Measurements from ENCODE around the gene LRRC25. TPM values are rescaled to one million over a fixed set of nuclear protein-coding genes. Genes with fewer than 3 reads are reported as not detected.
A peak's percentile ranks its signal among the peaks of the same experiment; 100 is the strongest.

Gene LRRC25
- total and polyA plus RNA-seq, 8 donors, result 0.98 to 11.2 (median 2.7) TPM; not detected in 2

DNA sequence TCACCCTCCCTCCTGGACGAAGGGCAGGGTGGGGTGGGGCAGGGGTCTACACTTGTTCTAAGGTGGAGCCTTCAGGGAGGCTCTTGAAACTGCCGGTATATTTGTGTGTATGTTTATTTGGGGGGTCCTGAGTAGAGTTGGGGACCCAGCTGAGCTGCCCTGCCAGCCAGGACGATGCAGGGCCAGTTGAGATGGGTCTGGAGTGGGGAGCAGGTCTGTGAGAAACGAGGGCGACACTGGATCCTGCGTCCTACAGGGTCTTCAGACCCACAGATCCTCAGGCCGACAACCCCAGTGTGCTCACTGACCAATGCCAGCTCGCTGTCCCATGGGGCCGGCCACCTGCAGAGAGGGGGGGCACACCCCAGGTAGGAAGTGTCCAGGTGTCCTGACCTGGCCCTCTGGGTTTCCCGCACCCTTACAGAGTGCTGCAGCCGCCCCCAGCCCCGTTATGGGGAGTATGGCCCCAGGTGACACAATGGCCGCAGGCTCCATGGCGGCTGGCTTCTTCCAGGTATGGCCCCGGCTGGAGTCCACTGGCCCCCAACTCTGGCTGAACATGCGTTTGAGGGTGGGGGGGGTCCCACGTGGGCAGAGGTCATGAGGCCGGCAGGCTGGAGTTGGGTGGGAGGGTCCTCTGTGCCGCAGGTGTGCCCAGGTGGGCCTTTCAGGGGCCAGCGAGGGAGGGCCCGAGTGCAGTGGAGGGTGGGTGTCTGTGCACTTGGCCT, 33.2 kb upstream of the LRRC25 start:
- Histone ChIP-seq H3K9me3 (no peaks in the 10 kb centered on the region), H3K27me3 (peaks cover 0 to 14% (median 0%) of the 10 kb centered on the region in 3 donors), H3K36me3 (peaks cover 0 to 16% (median 7%) of the 10 kb centered on the region in 4 donors), H3K27ac (peak overlapping the region in 3 of 5 donors; percentile 78 to 89 (median 84)), H3K4me1 (peaks cover 37 to 80% (median 58%) of the 10 kb centered on the region in 4 donors), H3K4me3 (no peak overlapping the region)
- TF ChIP-seq POLR2A (IDR thresholded peaks at IDR 0.05), result no peak
- TF ChIP-seq POLR2AphosphoS5 (IDR thresholded peaks at IDR 0.05), result no peak
- no peak for TF ChIP-seq CTCF (IDR thresholded peaks at IDR 0.05)
- no peak for TF ChIP-seq EP300 (IDR thresholded peaks at IDR 0.05)
- peak in 1 of 2 donors; percentile 32 for DNase-seq
- 86 to 91% (median 88%) methylated on average over 3 to 21 of the region's 21 CpGs for WGBS, 5 donors
- intact Hi-C loops (cut with DNase I; ENCODE audit: low total_unique reads), result no loop called here

DNA sequence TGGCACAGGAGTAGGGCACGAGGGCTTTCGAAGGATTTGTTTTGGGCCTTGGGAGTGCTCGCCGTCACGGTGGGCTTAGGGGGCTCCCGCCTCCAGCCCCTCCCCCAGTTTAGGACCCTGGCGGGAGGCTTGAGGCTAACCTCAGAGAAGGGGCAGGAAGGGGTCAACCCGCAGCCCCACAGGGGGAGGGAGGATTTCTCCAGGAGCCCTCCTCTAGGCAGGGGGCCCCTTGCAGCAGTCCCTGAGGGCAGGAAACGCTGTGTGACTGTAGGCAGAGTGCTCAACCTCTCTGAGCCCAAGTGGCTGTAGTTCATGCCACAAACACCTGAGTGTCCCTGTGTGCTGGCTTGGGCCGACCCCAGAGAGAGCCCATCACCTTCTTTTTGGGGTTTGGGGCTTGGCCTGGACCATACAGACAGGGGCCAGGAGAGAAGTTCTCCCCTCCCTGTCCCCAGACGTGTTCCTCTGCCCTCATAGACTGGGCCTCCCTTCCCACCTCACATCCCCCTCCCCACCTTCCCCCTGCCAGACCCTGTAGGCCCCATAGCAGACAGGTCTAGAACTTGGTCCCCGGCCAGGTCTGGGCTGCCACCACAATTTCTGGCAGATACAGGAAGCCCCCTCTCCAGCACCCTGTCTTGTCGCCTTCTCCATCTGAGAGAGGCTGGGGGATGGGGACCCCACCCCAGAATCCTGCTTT, 32.4 kb upstream of the LRRC25 start:
- Histone ChIP-seq H3K27ac (peak overlapping the region in 4 of 5 donors; percentile 78 to 89 (median 84)), H3K27me3 (peaks cover 0 to 14% (median 0%) of the 10 kb centered on the region in 3 donors), H3K4me1 (peaks cover 38 to 85% (median 65%) of the 10 kb centered on the region in 4 donors), H3K9me3 (no peaks in the 10 kb centered on the region), H3K36me3 (peaks cover 0 to 11% (median 4%) of the 10 kb centered on the region in 4 donors), H3K4me3 (peak overlapping the region in 3 of 4 donors; percentile 44 to 51 (median 48))
- intact Hi-C loops (cut with DNase I; ENCODE audit: low total_unique reads), result no loop called here
- WGBS, 5 donors, result 46 to 63% (median 52%) methylated on average over 5 to 13 of the region's 13 CpGs
- DNase-seq, result peak in 1 of 2 donors; percentile 36
- TF ChIP-seq EP300 (IDR thresholded peaks at IDR 0.05), result no peak
- no peak for TF ChIP-seq CTCF (IDR thresholded peaks at IDR 0.05)
- no peak for TF ChIP-seq POLR2AphosphoS5 (IDR thresholded peaks at IDR 0.05)
- TF ChIP-seq POLR2A (IDR thresholded peaks at IDR 0.05), result no peak

DNA sequence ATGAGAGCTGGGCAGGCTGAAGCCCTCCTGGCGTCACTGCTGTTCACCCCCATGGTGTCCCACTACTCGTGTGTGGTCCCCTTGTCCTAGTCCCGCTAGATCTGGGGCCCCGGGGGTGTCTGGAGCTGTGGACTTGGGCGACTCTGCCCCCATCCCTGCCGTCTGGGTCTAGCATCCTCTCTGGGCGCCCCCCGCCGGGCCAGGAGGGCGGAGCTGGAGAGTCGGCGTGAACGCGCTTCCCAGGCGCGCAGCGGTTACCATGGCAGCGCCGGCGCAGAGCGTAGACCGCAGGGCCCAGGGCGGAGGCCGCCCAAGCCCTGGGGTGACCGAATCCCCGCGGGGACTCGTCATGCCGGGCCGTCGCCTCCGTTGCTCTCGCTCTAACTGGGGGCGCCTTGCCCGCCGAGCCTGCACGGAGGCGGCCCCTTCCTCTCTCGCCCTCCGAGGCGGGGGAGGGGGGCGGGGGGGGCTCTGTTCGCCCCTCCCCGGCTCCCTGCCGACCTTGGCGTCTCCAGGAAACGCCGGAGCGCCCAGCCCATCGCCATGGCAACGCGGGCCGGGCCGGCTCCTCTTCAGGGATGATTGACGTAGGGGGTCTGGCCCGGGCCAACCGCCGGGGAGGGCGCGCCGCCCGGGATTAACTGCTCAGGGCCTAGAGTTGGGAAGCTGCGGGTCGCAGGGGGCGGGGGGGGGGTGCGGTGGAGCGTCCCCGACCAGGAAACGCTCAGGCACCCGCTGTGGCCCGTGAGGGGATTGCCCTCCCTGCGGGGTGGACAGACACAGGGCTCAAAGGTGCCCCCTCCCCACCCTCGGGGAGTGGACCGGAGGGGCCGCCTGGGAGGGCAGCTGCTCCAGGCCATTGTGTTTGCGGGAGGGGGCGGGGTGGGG, 31.6 kb upstream of the LRRC25 start:
- 5 to 19% (median 7%) methylated on average over 3 to 77 of the region's 77 CpGs for WGBS, 5 donors
- H3K4me3 ChIP-seq, result peak overlapping the region; percentile 44 to 51 (median 48)
- peak; percentile 70 to 95 for DNase-seq
- intact Hi-C loops (cut with DNase I; ENCODE audit: low total_unique reads), result no loop called here
- H3K9me3 ChIP-seq, result no peaks in the 10 kb centered on the region
- H3K27ac ChIP-seq, result peak overlapping the region; percentile 68 to 89 (median 84)
- H3K27me3 ChIP-seq, result peaks cover 0 to 13% (median 0%) of the 10 kb centered on the region in 3 donors
- H3K36me3 ChIP-seq, result peaks cover 0 to 8% (median 2%) of the 10 kb centered on the region in 4 donors
- H3K4me1 ChIP-seq, result peaks cover 38 to 85% (median 67%) of the 10 kb centered on the region in 4 donors
- no peak for TF ChIP-seq POLR2A (IDR thresholded peaks at IDR 0.05)
- peak in 1 of 3 donors; percentile 46 for TF ChIP-seq POLR2AphosphoS5 (IDR thresholded peaks at IDR 0.05)

DNA sequence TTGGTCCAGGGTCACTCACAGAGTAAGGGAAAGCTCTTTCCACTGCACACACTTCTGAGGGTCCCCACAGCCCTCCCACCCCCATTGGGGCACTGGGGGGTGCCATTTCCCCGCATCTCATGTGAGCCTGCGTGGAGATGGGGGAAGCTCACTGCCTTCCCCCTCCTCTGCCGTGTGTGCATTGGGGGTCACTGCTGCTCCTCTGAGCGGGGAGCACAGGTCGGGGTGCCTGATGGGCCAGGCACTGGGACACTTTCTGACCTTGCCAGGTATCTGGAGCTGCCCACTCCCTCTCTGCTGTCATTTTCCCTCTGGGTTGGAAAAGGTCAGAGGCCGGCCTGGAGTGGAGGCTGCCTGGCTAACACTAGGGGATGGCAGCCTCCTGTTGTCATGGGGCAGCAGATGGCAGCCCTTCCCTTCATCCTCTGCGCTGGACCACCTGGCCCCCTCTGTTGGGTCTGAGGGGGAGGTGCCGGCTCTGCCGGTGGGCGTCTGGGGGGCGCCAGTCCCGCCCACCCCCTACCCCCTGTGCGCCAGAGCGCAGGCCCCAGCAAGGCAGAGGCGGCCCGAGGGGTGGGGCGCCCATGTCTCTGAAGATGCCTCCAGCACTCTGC, 30.9 kb upstream of the LRRC25 start:
- intact Hi-C loops (cut with DNase I; ENCODE audit: low total_unique reads), result no loop called here
- H3K4me3 ChIP-seq, result peak overlapping the region in 3 of 4 donors; percentile 44 to 51 (median 48)
- peaks cover 0 to 8% (median 2%) of the 10 kb centered on the region in 4 donors for H3K36me3 ChIP-seq
- no peak for DNase-seq
- H3K4me1 ChIP-seq, result peaks cover 40 to 87% (median 70%) of the 10 kb centered on the region in 4 donors
- WGBS, 5 donors, result 67 to 88% (median 75%) methylated on average over 8 to 17 of the region's 17 CpGs
- TF ChIP-seq EP300 (IDR thresholded peaks at IDR 0.05) (no peak), CTCF (IDR thresholded peaks at IDR 0.05) (no peak), POLR2A (IDR thresholded peaks at IDR 0.05) (no peak)
- H3K9me3 ChIP-seq, result no peaks in the 10 kb centered on the region
- H3K27me3 ChIP-seq, result peaks cover 0 to 7% (median 0%) of the 10 kb centered on the region in 3 donors
- peak overlapping the region; percentile 68 to 89 (median 84) for H3K27ac ChIP-seq
